VCaP (cell line): Measurements from ENCODE around the gene ZNF789.

ENCODE experiments used
- H3K27ac ChIP-seq: fragments of 450-650 bp; 2 replicates; pipeline ENCODE4 v1.5.1; 2017
- TF ChIP-seq, protein P1 (sequence below): fragments of 450-650 bp; conservative IDR thresholded peaks from 2 replicates; pipeline ENCODE4 v1.5.1; 2017; ENCODE audit warnings: mild to moderate bottlenecking, moderate library complexity

ZNF789 gene

GRCh38 chr7:99460651-99461050, 12.0 kb upstream of the ZNF789 start:
- peak overlapping the region; percentile 9; the same call in 1 of the 2 replicates for H3K27ac ChIP-seq
- TF ChIP-seq, protein P1, sequence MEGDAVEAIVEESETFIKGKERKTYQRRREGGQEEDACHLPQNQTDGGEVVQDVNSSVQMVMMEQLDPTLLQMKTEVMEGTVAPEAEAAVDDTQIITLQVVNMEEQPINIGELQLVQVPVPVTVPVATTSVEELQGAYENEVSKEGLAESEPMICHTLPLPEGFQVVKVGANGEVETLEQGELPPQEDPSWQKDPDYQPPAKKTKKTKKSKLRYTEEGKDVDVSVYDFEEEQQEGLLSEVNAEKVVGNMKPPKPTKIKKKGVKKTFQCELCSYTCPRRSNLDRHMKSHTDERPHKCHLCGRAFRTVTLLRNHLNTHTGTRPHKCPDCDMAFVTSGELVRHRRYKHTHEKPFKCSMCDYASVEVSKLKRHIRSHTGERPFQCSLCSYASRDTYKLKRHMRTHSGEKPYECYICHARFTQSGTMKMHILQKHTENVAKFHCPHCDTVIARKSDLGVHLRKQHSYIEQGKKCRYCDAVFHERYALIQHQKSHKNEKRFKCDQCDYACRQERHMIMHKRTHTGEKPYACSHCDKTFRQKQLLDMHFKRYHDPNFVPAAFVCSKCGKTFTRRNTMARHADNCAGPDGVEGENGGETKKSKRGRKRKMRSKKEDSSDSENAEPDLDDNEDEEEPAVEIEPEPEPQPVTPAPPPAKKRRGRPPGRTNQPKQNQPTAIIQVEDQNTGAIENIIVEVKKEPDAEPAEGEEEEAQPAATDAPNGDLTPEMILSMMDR, result no peak

DNA sequence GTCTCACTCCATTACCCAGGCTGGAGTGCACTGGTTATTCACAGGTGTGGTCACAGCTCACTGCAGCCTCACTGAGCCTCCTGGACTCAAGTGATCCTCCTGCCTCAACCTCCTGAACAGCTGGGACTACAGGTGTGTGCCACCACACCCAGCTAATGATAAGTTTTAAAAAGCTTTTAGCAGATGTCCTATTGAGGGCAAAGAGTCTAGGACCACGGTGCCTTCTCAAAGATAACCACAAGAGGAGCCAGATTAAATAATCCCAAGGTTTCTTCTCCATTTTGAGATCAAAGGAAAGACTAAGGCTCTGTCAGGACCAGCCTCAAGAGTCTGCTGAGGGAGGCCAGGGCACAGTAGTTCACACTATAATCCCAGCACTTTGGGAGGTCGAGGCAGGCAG, 11.5 kb upstream of the ZNF789 start:
- no peak overlapping the region; the same call in 1 of the 2 replicates for H3K27ac ChIP-seq
- TF ChIP-seq, protein P1, result peak; percentile 28

- peak overlapping the region; percentile 91 for H3K27ac ChIP-seq
- TF ChIP-seq, protein P1, result no peak
Observed at GRCh38 chr7:99465421-99465768, 7.3 kb upstream of the ZNF789 start.

- TF ChIP-seq, protein P1, result no peak
- H3K27ac ChIP-seq, result no peak overlapping the region
Observed at GRCh38 chr7:99468336-99468918, 4.3 kb upstream of the ZNF789 start.

- H3K27ac ChIP-seq, result no peak overlapping the region
- TF ChIP-seq, protein P1, result no peak
Observed at GRCh38 chr7:99469381-99470065, 3.2 kb upstream of the ZNF789 start.

- TF ChIP-seq, protein P1, result no peak
- H3K27ac ChIP-seq, result peak overlapping the region; percentile 87
Observed at GRCh38 chr7:99473315-99473596, 566 bp downstream of the ZNF789 start.

DNA sequence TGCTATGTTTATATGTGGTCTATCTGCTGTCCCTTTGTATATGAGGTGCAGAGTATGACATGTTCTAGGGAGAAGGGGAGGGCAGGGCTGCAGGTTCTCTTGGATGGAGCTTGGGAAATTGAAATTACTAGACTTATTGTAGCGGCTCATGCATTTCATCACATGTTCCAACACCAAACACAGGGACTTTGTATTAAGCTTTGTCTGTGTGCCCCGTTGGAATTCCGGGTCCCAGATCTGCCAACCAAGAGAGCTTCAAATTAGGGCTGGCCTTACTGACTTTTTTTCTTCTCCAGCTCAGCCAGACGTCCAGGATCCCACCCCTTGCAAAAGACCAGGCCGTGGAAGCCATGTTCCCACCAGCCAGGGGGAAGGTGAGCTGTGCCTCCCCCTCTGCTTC, 3.4 kb downstream of the ZNF789 start:
- no peak overlapping the region for H3K27ac ChIP-seq
- TF ChIP-seq, protein P1, result no peak
